CD14-positive monocyte (primary cell): ENCODE measurements around the gene SYNJ2. TPM values are rescaled to one million over a fixed set of nuclear protein-coding genes. Genes with fewer than 3 reads are reported as not detected.

Experiments
- DNase-seq, 3 donors: peaks; one replicate each; pipeline ENCODE4 v3.0.0-alpha.2; 2011 to 2022
- H2AFZ ChIP-seq: 2 replicates; pipeline ENCODE4 v1.6.0; 2012; ENCODE audit warnings: mild to moderate bottlenecking, low read depth, low read length, inconsistent platforms; ENCODE audit not compliant: insufficient read depth, poor library complexity, severe bottlenecking
- H3K27ac ChIP-seq, 2 donors: 1 replicate in 1 of 2; 2 replicates in 1 of 2; pipeline ENCODE4 v1.5.1; 2012 to 2013; ENCODE audit warnings: low read length in 2 of 2, control low read depth in 1 of 2, inconsistent platforms in 1 of 2, low read depth in 1 of 2, mild to moderate bottlenecking in 1 of 2
- H3K27me3 ChIP-seq, 2 donors: one replicate each; pipeline versions ENCODE4 v1.6.0 to v1.6.1; 2011 to 2013; ENCODE audit warnings: low read length in 2 of 2; ENCODE audit not compliant: control insufficient read depth in 2 of 2, insufficient read depth in 2 of 2
- H3K36me3 ChIP-seq, 2 donors: replicated peaks in 1 of 2; 1 replicate in 1 of 2; 2 replicates in 1 of 2; pipeline versions ENCODE4 v1.5.1 to v1.6.1; 2012 to 2013; ENCODE audit warnings: low read length in 2 of 2, control low read depth in 1 of 2, inconsistent platforms in 1 of 2, mild to moderate bottlenecking in 1 of 2; ENCODE audit not compliant: insufficient read depth in 2 of 2, control insufficient read depth in 1 of 2
- H3K4me1 ChIP-seq, 2 donors: 1 replicate in 1 of 2; 2 replicates in 1 of 2; pipeline versions ENCODE4 v1.5.1 to v1.6.1; 2012 to 2013; ENCODE audit warnings: low read length in 2 of 2, control low read depth in 1 of 2, inconsistent platforms in 1 of 2, mild to moderate bottlenecking in 1 of 2, moderate library complexity in 1 of 2; ENCODE audit not compliant: insufficient read depth in 2 of 2, control insufficient read depth in 1 of 2
- H3K4me2 ChIP-seq: replicated peaks from 2 replicates; pipeline ENCODE3; 2012; ENCODE audit warnings: low read length, moderate library complexity, mild to moderate bottlenecking; ENCODE audit not compliant: poor library complexity, severe bottlenecking; ENCODE audit errors: extremely low read depth
- H3K4me3 ChIP-seq, 3 experiments: fragments of 200-600 bp in 1 of 3; sonication (generic) in 1 of 3; replicated peaks in 1 of 3; 1 replicate in 2 of 3; 2 replicates in 1 of 3; pipeline ENCODE4 v1.5.1; 2011 to 2013; ENCODE audit warnings: low read length in 3 of 3, mild to moderate bottlenecking in 3 of 3, control low read depth in 2 of 3, low read depth in 2 of 3, inconsistent platforms in 1 of 3, moderate library complexity in 1 of 3
- H3K79me2 ChIP-seq: 2 replicates; pipeline ENCODE4 v1.6.0; 2012; ENCODE audit warnings: mild to moderate bottlenecking, control low read depth, inconsistent platforms, low read length, moderate library complexity; ENCODE audit not compliant: insufficient read depth
- H3K9ac ChIP-seq: 2 replicates; pipeline ENCODE4 v1.6.0; 2017; ENCODE audit warnings: low read length, mild to moderate bottlenecking; ENCODE audit not compliant: insufficient read depth, poor library complexity, severe bottlenecking
- H3K9me3 ChIP-seq, 2 donors: replicated peaks in 1 of 2; 1 replicate in 1 of 2; 2 replicates in 1 of 2; pipeline versions ENCODE4 v1.5.1 to v1.6.1; 2012 to 2013; ENCODE audit warnings: low read length in 2 of 2, control low read depth in 1 of 2; ENCODE audit not compliant: control insufficient read depth in 1 of 2, insufficient read depth in 1 of 2
- H4K20me1 ChIP-seq: 2 replicates; pipeline ENCODE4 v1.6.0; 2012; ENCODE audit warnings: mild to moderate bottlenecking, low read length, control low read depth, moderate library complexity; ENCODE audit not compliant: insufficient read depth
- H3K27ac Mint-ChIP-seq, 7 donors: one replicate each; pipeline ENCODE4 v1.8.0; 2020; ENCODE audit warnings: mild to moderate bottlenecking in 7 of 7, mixed read lengths in 7 of 7, moderate library complexity in 6 of 7, inconsistent platforms in 2 of 7
- H3K27me3 Mint-ChIP-seq, 3 donors: one replicate each; pipeline ENCODE4 v1.8.0; 2021 to 2022; ENCODE audit warnings: low read depth in 3 of 3, mild to moderate bottlenecking in 3 of 3, mixed read lengths in 3 of 3, moderate library complexity in 3 of 3, inconsistent platforms in 1 of 3
- H3K36me3 Mint-ChIP-seq, 2 donors: one replicate each; pipeline ENCODE4 v1.8.0; 2020; ENCODE audit warnings: mixed read lengths in 2 of 2, inconsistent platforms in 1 of 2, mild to moderate bottlenecking in 1 of 2
- H3K4me1 Mint-ChIP-seq: one replicate; pipeline ENCODE4 v1.8.0; 2020; ENCODE audit warnings: mild to moderate bottlenecking, mixed read lengths
- H3K4me3 Mint-ChIP-seq, 2 donors: one replicate each; pipeline ENCODE4 v1.8.0; 2020; ENCODE audit warnings: mild to moderate bottlenecking in 2 of 2, mixed read lengths in 2 of 2, moderate library complexity in 1 of 2
- H3K9me3 Mint-ChIP-seq, 7 donors: one replicate each; pipeline ENCODE4 v1.8.0; 2020 to 2022; ENCODE audit warnings: mixed read lengths in 7 of 7, mild to moderate bottlenecking in 6 of 7, moderate library complexity in 6 of 7, inconsistent platforms in 2 of 7
- WGBS: methylation state at CpG from one replicate; pipeline ENCODE4 v1.1.5; 2013; ENCODE audit warnings: missing lambda C conversion rate; ENCODE audit not compliant: insufficient coverage; 5-methylcytosine and 5-hydroxymethylcytosine counted together
- intact Hi-C, 2 donors: fragments of 100-400 bp; cut with micrococcal nuclease; formaldehyde crosslinking; loops; one replicate each; pipeline versions ENCODE4 v1.15.0 to v1.15.1; 2023
- polyA plus RNA-seq, 3 donors: library from polyadenylated mRNA; depleted of rRNA in 1 of 3; unstranded in 2 of 3; stranded (reverse) in 1 of 3; fragments of 300-500 nt in 2 of 3; fragments of >200 nt in 1 of 3; fragmentation: Illumina TruSeq in 2 of 3; gene quantifications; 1 replicate in 2 of 3; 2 replicates in 1 of 3; pipeline ENCODE4 v1.2.3, GENCODE V29; 2012 to 2021
- TF ChIP-seq, protein P1 (sequence below): fragments of 200-600 bp; IDR thresholded peaks from one replicate; pipeline ENCODE4 v1.8.0; 2022; ENCODE audit warnings: antibody characterized with exemption, mild to moderate bottlenecking

Gene SYNJ2
- polyA plus RNA-seq, 3 donors: 0.82 to 2.0 (median 1.6) TPM

DNA sequence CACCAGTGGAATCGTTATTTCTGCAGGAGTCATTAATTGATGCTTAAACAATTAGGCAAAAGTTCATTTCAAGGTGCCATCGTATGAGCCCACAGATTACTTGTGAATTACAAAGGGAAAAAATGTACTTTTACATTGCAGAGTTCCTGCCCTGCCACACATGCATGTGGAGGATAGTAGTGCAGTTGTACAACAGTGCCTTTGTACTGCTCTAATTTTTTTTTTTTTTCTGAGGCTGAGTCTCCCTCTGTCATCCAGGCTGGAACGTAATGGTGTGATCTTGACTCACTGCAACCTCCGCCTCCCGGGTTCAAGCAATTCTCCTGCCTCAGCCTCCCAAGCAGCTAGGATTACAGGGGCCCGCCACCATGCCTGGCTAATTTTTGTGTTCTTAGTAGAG, 26.0 kb upstream of the SYNJ2 start:
- peaks cover 15 to 37% (median 32%) of the 10 kb centered on the region in 7 donors for H3K9me3 Mint-ChIP-seq
- H3K27ac Mint-ChIP-seq: no peak overlapping the region

DNA sequence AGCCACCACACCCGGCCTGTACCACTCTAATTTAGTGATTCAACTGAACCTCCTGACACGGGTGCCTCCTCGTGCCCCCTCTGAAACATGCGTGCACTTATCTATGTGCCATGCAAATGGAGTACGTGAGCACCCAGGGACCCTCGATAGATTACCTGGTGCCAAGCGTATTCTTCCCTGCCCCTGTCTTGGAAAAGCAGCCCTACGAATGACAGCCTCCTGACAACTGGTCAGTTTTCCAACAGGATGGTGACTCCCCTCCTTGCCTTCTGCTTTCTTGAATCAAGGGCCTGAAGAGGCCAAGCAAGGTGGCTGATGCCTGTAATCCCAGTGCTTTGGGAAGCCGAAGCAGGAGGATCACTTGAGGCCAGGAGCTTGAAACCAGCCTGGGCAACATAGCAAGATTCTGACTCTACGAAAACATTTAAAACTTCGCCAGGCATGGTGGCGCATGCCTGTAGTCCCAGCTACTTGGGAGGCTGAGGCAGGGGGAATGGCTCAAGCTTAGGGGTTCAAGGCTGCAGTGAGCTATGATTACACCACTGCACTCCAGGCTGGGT, 25.4 kb upstream of the SYNJ2 start:
- H3K4me1 Mint-ChIP-seq: peaks cover 2% of the 10 kb centered on the region
- Histone ChIP-seq H4K20me1 (no peaks in the 10 kb centered on the region), H3K4me1 (no peaks in the 10 kb centered on the region), H3K27me3 (no peaks in the 10 kb centered on the region), H3K36me3 (no peaks in the 10 kb centered on the region), H3K27ac (no peak overlapping the region), H3K4me2 (no peak overlapping the region), H2AFZ (no peak overlapping the region), H3K4me3 (no peak overlapping the region), H3K9me3 (peaks cover 20 to 29% of the 10 kb centered on the region in 2 donors), H3K9ac (no peak overlapping the region), H3K79me2 (no peaks in the 10 kb centered on the region)
- WGBS: 99% methylated on average over 11 of the region's 12 CpGs
- peaks cover 6 to 18% (median 7%) of the 10 kb centered on the region in 3 donors for H3K27me3 Mint-ChIP-seq
- intact Hi-C loops: no loop called here
- TF ChIP-seq, protein P1, sequence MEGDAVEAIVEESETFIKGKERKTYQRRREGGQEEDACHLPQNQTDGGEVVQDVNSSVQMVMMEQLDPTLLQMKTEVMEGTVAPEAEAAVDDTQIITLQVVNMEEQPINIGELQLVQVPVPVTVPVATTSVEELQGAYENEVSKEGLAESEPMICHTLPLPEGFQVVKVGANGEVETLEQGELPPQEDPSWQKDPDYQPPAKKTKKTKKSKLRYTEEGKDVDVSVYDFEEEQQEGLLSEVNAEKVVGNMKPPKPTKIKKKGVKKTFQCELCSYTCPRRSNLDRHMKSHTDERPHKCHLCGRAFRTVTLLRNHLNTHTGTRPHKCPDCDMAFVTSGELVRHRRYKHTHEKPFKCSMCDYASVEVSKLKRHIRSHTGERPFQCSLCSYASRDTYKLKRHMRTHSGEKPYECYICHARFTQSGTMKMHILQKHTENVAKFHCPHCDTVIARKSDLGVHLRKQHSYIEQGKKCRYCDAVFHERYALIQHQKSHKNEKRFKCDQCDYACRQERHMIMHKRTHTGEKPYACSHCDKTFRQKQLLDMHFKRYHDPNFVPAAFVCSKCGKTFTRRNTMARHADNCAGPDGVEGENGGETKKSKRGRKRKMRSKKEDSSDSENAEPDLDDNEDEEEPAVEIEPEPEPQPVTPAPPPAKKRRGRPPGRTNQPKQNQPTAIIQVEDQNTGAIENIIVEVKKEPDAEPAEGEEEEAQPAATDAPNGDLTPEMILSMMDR: no peak
- H3K4me3 Mint-ChIP-seq: no peak overlapping the region
- no peak for DNase-seq
- no peak overlapping the region for H3K27ac Mint-ChIP-seq
- H3K36me3 Mint-ChIP-seq: no peaks in the 10 kb centered on the region
- peaks cover 15 to 37% (median 32%) of the 10 kb centered on the region in 7 donors for H3K9me3 Mint-ChIP-seq

More for the DNA sequence above, 26.0 kb upstream of the SYNJ2 start:
- Histone ChIP-seq H3K79me2 (no peaks in the 10 kb centered on the region), H4K20me1 (no peaks in the 10 kb centered on the region), H2AFZ (no peak overlapping the region), H3K27me3 (no peaks in the 10 kb centered on the region), H3K27ac (no peak overlapping the region), H3K36me3 (no peaks in the 10 kb centered on the region), H3K9ac (no peak overlapping the region), H3K9me3 (peaks cover 20 to 29% of the 10 kb centered on the region in 2 donors), H3K4me2 (no peak overlapping the region), H3K4me1 (no peaks in the 10 kb centered on the region), H3K4me3 (no peak overlapping the region)
- Mint-ChIP-seq H3K4me1 (peaks cover 2% of the 10 kb centered on the region), H3K4me3 (no peak overlapping the region), H3K36me3 (no peaks in the 10 kb centered on the region), H3K27me3 (peaks cover 6 to 18% (median 7%) of the 10 kb centered on the region in 3 donors)
- WGBS: 100% methylated on average over 2 of the region's 6 CpGs
- intact Hi-C loops: no loop called here
- TF ChIP-seq, protein P1: no peak
- no peak for DNase-seq
